ENCODE measurements around the gene BCL2. TPM values are rescaled to one million over a fixed set of nuclear protein-coding genes. Genes with fewer than 3 reads are reported as not detected.
"Not testable (repeated sequence)": the region's sequence is repeated elsewhere in the genome, so short reads cannot be mapped to it uniquely, and the experiment has no call there.

BCL2 gene
- total RNA-seq, 1 experiment from 2014 or later: 1.3 TPM

DNA sequence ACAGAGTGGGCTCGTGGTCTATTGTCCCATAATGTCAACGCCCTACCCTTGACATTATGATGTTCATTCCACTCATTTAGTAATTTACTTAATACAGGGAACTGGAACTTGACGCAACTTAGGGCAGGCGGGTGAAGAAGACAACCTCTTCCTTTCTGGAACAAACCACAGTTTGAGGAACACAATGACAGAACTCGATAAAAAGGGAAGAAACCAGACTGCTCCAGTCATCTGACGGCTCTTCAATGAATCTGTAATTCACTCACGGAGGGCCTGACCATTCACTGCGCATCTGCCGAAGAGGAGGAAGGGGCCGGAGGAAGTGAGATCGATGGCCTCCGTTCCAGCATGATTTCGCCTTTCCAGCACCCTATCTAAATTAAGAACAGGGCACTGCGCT lies 83.2 kb downstream of the BCL2 start:
- Mint-ChIP-seq H3K27me3 (ENCODE audit: low read depth) (0 out of 2 replicates have a peak, but pooled peaks cover 2% of the 10 kb centered on the region), H3K4me1 (peaks cover 22 to 31% of the 10 kb centered on the region in 2 experiments), H3K4me3 (no peak overlapping the region), H3K9me3 (peaks cover 0 to 3% of the 10 kb centered on the region in 2 experiments; a peak in 1 of 5 replicates), H3K36me3 (ENCODE audit: insufficient read depth in 1 of 3, low read depth in 3 of 3) (no peaks in the 10 kb centered on the region), H3K27ac (no peak overlapping the region)
- Histone ChIP-seq H4K91ac (ENCODE audit: insufficient read length, low read depth, low read length) (no peak overlapping the region), H3K18ac (ENCODE audit: insufficient read length, low read depth, low read length) (no peak overlapping the region), H3K23me2 (ENCODE audit: insufficient read length, low read depth, low read length, poor library complexity, severe bottlenecking) (no peaks in the 10 kb centered on the region), H3K56ac (ENCODE audit: insufficient read length, low read depth, low read length) (no peak overlapping the region), H3T11ph (ENCODE audit: low read length) (no peak overlapping the region), H3K9me3 (ENCODE audit: control insufficient read depth, low read depth, low read length) (no peaks in the 10 kb centered on the region), H3K23ac (ENCODE audit: insufficient read length, low read depth, low read length) (no peak overlapping the region), H2BK120ac (ENCODE audit: low read depth, low read length, poor library complexity, severe bottlenecking) (no peak overlapping the region), H3K79me1 (ENCODE audit: insufficient read depth, low read depth, low read length, poor library complexity, severe bottlenecking) (no peaks in the 10 kb centered on the region), H2BK5ac (ENCODE audit: insufficient read length, low read length) (no peak overlapping the region), H3K4ac (ENCODE audit: low read depth, low read length) (0 out of 2 replicates have a peak overlapping the region, but pooled peaks have one; percentile 18), H3K9ac (ENCODE audit: extremely low read depth, insufficient read length, low read length) (no peak overlapping the region), H2BK15ac (ENCODE audit: low read depth, low read length) (no peak overlapping the region), H3K4me2 (ENCODE audit: insufficient read depth, insufficient read length, low read length) (no peak overlapping the region), H2AK5ac (ENCODE audit: insufficient read length, low read length) (no peak overlapping the region), H3K79me2 (ENCODE audit: insufficient read depth, low read length) (no peaks in the 10 kb centered on the region), H2BK20ac (ENCODE audit: low read depth, low read length, poor library complexity, severe bottlenecking) (no peak overlapping the region), H3K27me3 (ENCODE audit: insufficient read depth, low read length) (no peaks in the 10 kb centered on the region), H3K14ac (ENCODE audit: insufficient read depth, low read length) (0 out of 2 replicates have a peak overlapping the region, but pooled peaks have one; percentile 21), H3K27ac (ENCODE audit: insufficient read length, low read depth, low read length) (no peak overlapping the region), H4K8ac (replicated peaks; ENCODE audit: insufficient read length, low read depth, low read length) (no peak overlapping the region), H2BK12ac (ENCODE audit: insufficient read length, low read depth, low read length) (no peak overlapping the region), H3K4me1 (ENCODE audit: insufficient read depth, low read length) (no peaks in the 10 kb centered on the region; the same call in 1 of the 2 replicates), H2AFZ (ENCODE audit: low read length) (no peak overlapping the region), H4K5ac (ENCODE audit: insufficient read length, low read depth, low read length) (no peak overlapping the region), H4K20me1 (ENCODE audit: control insufficient read depth, insufficient read depth, insufficient read length) (no peaks in the 10 kb centered on the region)
- no peak for DNase-seq
- TF ChIP-seq, protein P1, sequence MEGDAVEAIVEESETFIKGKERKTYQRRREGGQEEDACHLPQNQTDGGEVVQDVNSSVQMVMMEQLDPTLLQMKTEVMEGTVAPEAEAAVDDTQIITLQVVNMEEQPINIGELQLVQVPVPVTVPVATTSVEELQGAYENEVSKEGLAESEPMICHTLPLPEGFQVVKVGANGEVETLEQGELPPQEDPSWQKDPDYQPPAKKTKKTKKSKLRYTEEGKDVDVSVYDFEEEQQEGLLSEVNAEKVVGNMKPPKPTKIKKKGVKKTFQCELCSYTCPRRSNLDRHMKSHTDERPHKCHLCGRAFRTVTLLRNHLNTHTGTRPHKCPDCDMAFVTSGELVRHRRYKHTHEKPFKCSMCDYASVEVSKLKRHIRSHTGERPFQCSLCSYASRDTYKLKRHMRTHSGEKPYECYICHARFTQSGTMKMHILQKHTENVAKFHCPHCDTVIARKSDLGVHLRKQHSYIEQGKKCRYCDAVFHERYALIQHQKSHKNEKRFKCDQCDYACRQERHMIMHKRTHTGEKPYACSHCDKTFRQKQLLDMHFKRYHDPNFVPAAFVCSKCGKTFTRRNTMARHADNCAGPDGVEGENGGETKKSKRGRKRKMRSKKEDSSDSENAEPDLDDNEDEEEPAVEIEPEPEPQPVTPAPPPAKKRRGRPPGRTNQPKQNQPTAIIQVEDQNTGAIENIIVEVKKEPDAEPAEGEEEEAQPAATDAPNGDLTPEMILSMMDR (conservative IDR thresholded peaks at IDR 0.05): no peak
- WGBS (ENCODE audit: extremely low coverage, insufficient read length, low lambda C conversion rate): no CpG with 5 or more reads among the region's 14 CpGs

DNA sequence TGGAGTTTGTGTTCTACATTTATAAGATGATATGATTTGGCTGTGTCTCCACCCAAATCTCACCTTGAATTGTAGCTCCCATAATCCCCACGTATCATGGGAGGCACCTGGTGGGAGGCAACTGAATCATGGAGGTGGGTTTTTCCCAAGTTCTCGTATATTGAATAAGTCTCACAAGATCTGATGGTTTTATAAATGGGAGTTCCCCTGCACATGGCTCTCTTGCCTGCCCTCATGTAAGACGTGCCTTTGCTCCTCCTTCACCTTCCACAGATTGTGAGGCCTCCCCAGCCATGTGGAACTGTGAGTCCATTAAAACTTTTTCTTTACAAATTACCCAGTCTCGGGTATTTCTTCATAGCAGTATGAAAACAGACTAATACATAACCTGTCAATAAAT lies 83.6 kb downstream of the BCL2 start:
- H3K36me3 Mint-ChIP-seq (ENCODE audit: insufficient read depth in 1 of 3, low read depth in 3 of 3); H3K4me2 ChIP-seq (ENCODE audit: insufficient read depth, insufficient read length, low read length); H3K18ac ChIP-seq (ENCODE audit: insufficient read length, low read depth, low read length); H3K79me2 ChIP-seq (ENCODE audit: insufficient read depth, low read length); H2AK5ac ChIP-seq (ENCODE audit: insufficient read length, low read length); H4K20me1 ChIP-seq (ENCODE audit: control insufficient read depth, insufficient read depth, insufficient read length); H2BK120ac ChIP-seq (ENCODE audit: low read depth, low read length, poor library complexity, severe bottlenecking); H3K23ac ChIP-seq (ENCODE audit: insufficient read length, low read depth, low read length); H4K5ac ChIP-seq (ENCODE audit: insufficient read length, low read depth, low read length); H3K56ac ChIP-seq (ENCODE audit: insufficient read length, low read depth, low read length); H4K91ac ChIP-seq (ENCODE audit: insufficient read length, low read depth, low read length); H3K4ac ChIP-seq (ENCODE audit: low read depth, low read length); H3K4me1 ChIP-seq (ENCODE audit: insufficient read depth, low read length); H3K9me3 Mint-ChIP-seq; H3K27ac Mint-ChIP-seq; DNase-seq; H3K27me3 ChIP-seq (ENCODE audit: insufficient read depth, low read length); H3T11ph ChIP-seq (ENCODE audit: low read length); H3K9me3 ChIP-seq (ENCODE audit: control insufficient read depth, low read depth, low read length); H2BK20ac ChIP-seq (ENCODE audit: low read depth, low read length, poor library complexity, severe bottlenecking); H4K8ac ChIP-seq (replicated peaks; ENCODE audit: insufficient read length, low read depth, low read length); H3K79me1 ChIP-seq (ENCODE audit: insufficient read depth, low read depth, low read length, poor library complexity, severe bottlenecking); H3K9ac ChIP-seq (ENCODE audit: extremely low read depth, insufficient read length, low read length); H2BK5ac ChIP-seq (ENCODE audit: insufficient read length, low read length); H2BK12ac ChIP-seq (ENCODE audit: insufficient read length, low read depth, low read length); H2AFZ ChIP-seq (ENCODE audit: low read length); H2BK15ac ChIP-seq (ENCODE audit: low read depth, low read length); H3K14ac ChIP-seq (ENCODE audit: insufficient read depth, low read length); H3K27ac ChIP-seq (ENCODE audit: insufficient read length, low read depth, low read length); H3K23me2 ChIP-seq (ENCODE audit: insufficient read length, low read depth, low read length, poor library complexity, severe bottlenecking); H3K4me3 Mint-ChIP-seq; H3K27me3 Mint-ChIP-seq (ENCODE audit: low read depth): not testable (repeated sequence)
- peaks cover 22 to 31% of the 10 kb centered on the region in 2 experiments for H3K4me1 Mint-ChIP-seq
- no CpG with 5 or more reads among the region's 4 CpGs for WGBS (ENCODE audit: extremely low coverage, insufficient read length, low lambda C conversion rate)

Measured in H9 (cell line).